ENCODE data around the gene OGG1. TPM values are rescaled to one million over a fixed set of nuclear protein-coding genes. Genes with fewer than 3 reads are reported as not detected.

Gene OGG1
- total RNA-seq, 1 experiment from 2014 or later = 15.3 TPM

DNA sequence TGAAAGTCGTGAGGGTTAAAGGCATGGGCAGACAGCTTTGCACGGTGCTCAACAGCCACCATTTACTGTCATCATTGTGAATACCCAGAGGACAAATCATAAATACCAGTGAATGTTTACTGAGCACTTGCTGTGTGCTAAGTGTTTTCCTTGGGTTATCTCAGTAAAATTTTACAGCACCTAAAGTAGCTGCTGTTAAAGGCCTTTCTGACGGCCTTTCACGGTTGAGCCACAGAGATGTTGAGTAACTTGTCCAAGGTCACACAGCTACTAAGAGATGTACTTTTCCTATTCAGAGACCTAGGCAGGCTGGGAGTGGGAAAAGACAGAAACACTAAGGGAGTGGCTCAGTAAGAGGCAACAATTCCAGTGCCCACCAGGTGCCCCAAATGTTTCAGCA is 46.5 kb upstream of the OGG1 start:
- no peak overlapping the region for H3K4me3 Mint-ChIP-seq (ENCODE audit: unreplicated experiment)
- no TSS peak for BruUV-seq (replicated peaks)
- H3K27me3 Mint-ChIP-seq (ENCODE audit: insufficient read depth, unreplicated experiment) = peaks cover 23% of the 10 kb centered on the region

DNA sequence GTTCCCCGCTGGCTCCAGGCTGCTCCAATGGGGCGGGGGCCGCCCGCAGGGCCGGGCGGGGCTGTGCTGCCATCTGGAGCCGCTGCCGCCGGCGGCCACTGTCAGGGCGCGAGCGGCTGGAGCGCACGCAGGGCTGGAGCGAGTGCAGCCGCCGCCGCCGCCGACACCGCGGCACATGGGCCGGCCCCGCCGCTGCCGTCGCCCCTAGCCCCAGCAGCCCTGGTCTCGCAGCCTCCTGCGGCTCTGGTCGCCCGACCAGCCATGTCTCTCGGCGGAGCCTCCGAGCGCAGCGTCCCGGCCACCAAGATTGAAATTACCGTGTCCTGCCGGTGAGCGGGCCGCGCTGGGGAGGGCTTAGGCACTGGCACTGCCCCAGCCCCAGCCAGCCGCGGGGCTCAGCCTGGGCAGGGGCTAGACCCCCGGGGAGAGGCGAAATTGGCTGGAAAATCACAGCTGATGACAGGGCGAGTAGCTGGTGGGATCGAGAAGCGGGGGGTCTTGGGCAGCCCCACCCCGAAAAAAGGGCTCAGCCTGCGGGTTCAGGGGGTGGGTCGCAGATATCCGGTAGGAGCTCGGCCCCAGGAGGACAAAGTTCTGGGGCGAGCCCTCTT is 45.9 kb upstream of the OGG1 start, which contains the start of gene CPNE9:
CPNE9 (plus strand) TSS at position 98 of the 611 bp plus-strand sequence; CDS start at position 262, 164 bp downstream.
- Mint-ChIP-seq H3K27ac (ENCODE audit: low read depth, unreplicated experiment) (no peak within 1 kb of the TSS), H3K27me3 (ENCODE audit: insufficient read depth, unreplicated experiment) (peaks cover 23% of the 10 kb centered on the region), H3K9me3 (ENCODE audit: unreplicated experiment) (no peaks in the 10 kb centered on the region), H3K4me1 (ENCODE audit: insufficient read depth, unreplicated experiment) (no peaks in the 10 kb centered on the region), H3K36me3 (ENCODE audit: insufficient read depth, unreplicated experiment) (no peaks in the 10 kb centered on the region), H3K4me3 (ENCODE audit: unreplicated experiment) (peak within 1 kb of the TSS; percentile 61)
- ChIA-PET POLR2A (no interaction called here), CTCF (interaction anchor here (1.2 to 2.9 kb wide), 2 partner anchors 11 to 12 kb away, joined by 4 to 13 read pairs; no protein-coding TSS in a partner anchor)
- no peak for DNase-seq (ENCODE audit: unreplicated experiment)
- intact Hi-C loops (cut with micrococcal nuclease) = no loop called here
- BruUV-seq (replicated peaks) = no TSS peak
- no peak for TF ChIP-seq CTCF (IDR thresholded peaks at IDR 0.05; ENCODE audit: unreplicated experiment)

More for the DNA sequence above, 46.5 kb upstream of the OGG1 start:
- Mint-ChIP-seq H3K9me3 (ENCODE audit: unreplicated experiment) (no peaks in the 10 kb centered on the region), H3K36me3 (ENCODE audit: insufficient read depth, unreplicated experiment) (no peaks in the 10 kb centered on the region), H3K4me1 (ENCODE audit: insufficient read depth, unreplicated experiment) (no peaks in the 10 kb centered on the region), H3K27ac (ENCODE audit: low read depth, unreplicated experiment) (no peak overlapping the region)
- TF ChIP-seq CTCF (IDR thresholded peaks at IDR 0.05; ENCODE audit: unreplicated experiment) = no peak
- ChIA-PET POLR2A (interaction anchor here (0.6 to 0.9 kb wide), 2 partner anchors 53 to 353 kb away, joined by 3 read pairs; partner anchors contain the start of gene MTMR14), CTCF (interaction anchor here (1.2 to 2.9 kb wide), 2 partner anchors 12 to 13 kb away, joined by 4 to 13 read pairs; no protein-coding TSS in a partner anchor)
- intact Hi-C loops (cut with micrococcal nuclease) = no loop called here
- DNase-seq (ENCODE audit: unreplicated experiment) = no peak

GRCh38 chr3:9704347-9705322 is 45.1 kb upstream of the OGG1 start:
- H3K27ac Mint-ChIP-seq (ENCODE audit: low read depth, unreplicated experiment) = no peak overlapping the region
- H3K4me3 Mint-ChIP-seq (ENCODE audit: unreplicated experiment) = peak overlapping the region; percentile 61
- no peak for TF ChIP-seq CTCF (IDR thresholded peaks at IDR 0.05; ENCODE audit: unreplicated experiment)
- no peaks in the 10 kb centered on the region for H3K4me1 Mint-ChIP-seq (ENCODE audit: insufficient read depth, unreplicated experiment)
- intact Hi-C loops (cut with micrococcal nuclease) = no loop called here
- peak; percentile 6 for DNase-seq (ENCODE audit: unreplicated experiment)
- ChIA-PET POLR2A (no interaction called here), CTCF (no interaction called here)
- H3K27me3 Mint-ChIP-seq (ENCODE audit: insufficient read depth, unreplicated experiment) = peaks cover 23% of the 10 kb centered on the region
- H3K36me3 Mint-ChIP-seq (ENCODE audit: insufficient read depth, unreplicated experiment) = no peaks in the 10 kb centered on the region
- no TSS peak for BruUV-seq (replicated peaks)
- no peaks in the 10 kb centered on the region for H3K9me3 Mint-ChIP-seq (ENCODE audit: unreplicated experiment)
